SK-N-SH (cell line): ENCODE measurements around the gene CST3. TPM values are rescaled to one million over a fixed set of nuclear protein-coding genes. Genes with fewer than 3 reads are reported as not detected.

Experiments used
- CTCF ChIA-PET: fragments of 300-600, 350-600 bp; formaldehyde crosslinking; extraction: SDS; loops from one replicate; lab custom pipeline; 2021; lab: Yijun Ruan, JAX
- POLR2A ChIA-PET: fragments of 350-600 bp; sonication (Branson Sonifier 250); formaldehyde crosslinking; extraction: SDS; loops from one replicate; lab custom pipeline; 2020; ENCODE audit warnings: antibody characterized with exemption, inconsistent platforms; lab: Yijun Ruan, JAX
- DNase-seq: peaks from one replicate; pipeline ENCODE4 v3.0.0; 2012
- H2AFZ ChIP-seq: fragments of 200-600 bp; sonication (generic); 2 replicates; pipeline ENCODE4 v1.8.1; 2016; ENCODE audit warnings: antibody characterized with exemption, mild to moderate bottlenecking, low read depth
- H3F3A ChIP-seq: fragments of 200-600 bp; sonication (generic); replicated peaks from 2 replicates; pipeline ENCODE3; 2016; ENCODE audit warnings: antibody characterized with exemption, mild to moderate bottlenecking; ENCODE audit not compliant: insufficient read depth
- H3K27ac ChIP-seq, 2 experiments: fragments of 200-500 bp in 1 of 2; fragments of 200-600 bp in 1 of 2; sonication (Bioruptor generic) in 1 of 2; sonication (generic), shearing (Covaris generic) in 1 of 2; 2 replicates each; pipeline versions ENCODE4 v1.5.1 to v1.6.1; 2014 to 2016; ENCODE audit warnings: low read depth in 2 of 2, inconsistent platforms in 1 of 2, low read length in 1 of 2, mild to moderate bottlenecking in 1 of 2, mixed read lengths in 1 of 2
- H3K27me3 ChIP-seq: fragments of 200-600 bp; sonication (generic), shearing (Covaris generic); 2 replicates; pipeline ENCODE4 v1.6.1; 2016; ENCODE audit warnings: mixed run types; ENCODE audit not compliant: insufficient read depth
- H3K36me3 ChIP-seq, 2 experiments: fragments of 200-500 bp in 1 of 2; fragments of 200-600 bp in 1 of 2; sonication (Bioruptor generic) in 1 of 2; sonication (generic) in 1 of 2; replicated peaks in 1 of 2; 2 replicates each; pipeline versions ENCODE3 to v1.5.1; 2014 to 2016; ENCODE audit warnings: low read length in 1 of 2, mild to moderate bottlenecking in 1 of 2; ENCODE audit not compliant: insufficient read depth in 2 of 2, control insufficient read depth in 1 of 2
- H3K4me1 ChIP-seq, 2 experiments: fragments of 200-500 bp in 1 of 2; fragments of 200-600 bp in 1 of 2; sonication (Bioruptor generic) in 1 of 2; sonication (generic), shearing (Covaris generic) in 1 of 2; 2 replicates each; pipeline versions ENCODE4 v1.5.1 to v1.6.1; 2014 to 2016; ENCODE audit warnings: low read depth in 1 of 2, low read length in 1 of 2, mixed run types in 1 of 2; ENCODE audit not compliant: insufficient read depth in 2 of 2, control insufficient read depth in 1 of 2
- H3K4me2 ChIP-seq: fragments of 200-600 bp; sonication (generic), shearing (Covaris generic); 2 replicates; pipeline ENCODE4 v1.6.1; 2017; ENCODE audit warnings: mixed run types
- H3K4me3 ChIP-seq, 2 experiments: fragments of 200-500 bp in 1 of 2; fragments of 200-600 bp in 1 of 2; sonication (Bioruptor generic) in 1 of 2; sonication (generic), shearing (Covaris generic) in 1 of 2; 2 replicates each; pipeline versions ENCODE4 v1.5.1 to v1.8.1; 2014 to 2016; ENCODE audit warnings: low read depth in 2 of 2, inconsistent platforms in 1 of 2, low read length in 1 of 2, mild to moderate bottlenecking in 1 of 2, mixed read lengths in 1 of 2, moderate library complexity in 1 of 2
- H3K79me2 ChIP-seq: fragments of 200-600 bp; sonication (generic); 2 replicates; pipeline ENCODE4 v1.8.1; 2017; ENCODE audit warnings: mild to moderate bottlenecking; ENCODE audit not compliant: insufficient read depth
- H3K9ac ChIP-seq: fragments of 200-600 bp; sonication (generic); 2 replicates; pipeline ENCODE4 v1.6.1; 2017; ENCODE audit warnings: mixed run types
- H3K9me2 ChIP-seq: fragments of 200-600 bp; sonication (generic); 2 replicates; pipeline ENCODE4 v1.6.1; 2017; ENCODE audit warnings: mixed run types
- H3K9me3 ChIP-seq: fragments of 200-600 bp; sonication (generic); 2 replicates; pipeline ENCODE4 v1.6.1; 2017; ENCODE audit warnings: mixed run types, mild to moderate bottlenecking, moderate library complexity
- H4K20me1 ChIP-seq: fragments of 200-600 bp; sonication (generic); 2 replicates; pipeline ENCODE4 v1.6.1; 2017; ENCODE audit warnings: mild to moderate bottlenecking, mixed run types; ENCODE audit not compliant: insufficient read depth
- EP300 ChIP-seq, 2 experiments: IDR thresholded peaks; 2 replicates each; pipeline versions ENCODE4 v1.4.0 to v1.6.1; 2012; ENCODE audit warnings: borderline replicate concordance in 1 of 2, low read depth in 1 of 2, low read length in 1 of 2
- EZH2phosphoT487 ChIP-seq: fragments of 200-600 bp; sonication (generic); IDR thresholded peaks from 2 replicates; pipeline ENCODE4 v1.6.1; 2017; ENCODE audit warnings: low read depth, mixed run types, mild to moderate bottlenecking, antibody characterized with exemption, moderate library complexity, borderline replicate concordance
- FOXM1 ChIP-seq: IDR thresholded peaks from 2 replicates; pipeline ENCODE4 v1.4.0; 2012; ENCODE audit warnings: low read depth, mild to moderate bottlenecking
- GATA2 ChIP-seq: sonication (generic); formaldehyde crosslinking; IDR thresholded peaks from 2 replicates; pipeline ENCODE4 v1.5.0; 2020; ENCODE audit warnings: mild to moderate bottlenecking, missing genetic modification reagents
- MEF2A ChIP-seq: IDR thresholded peaks from 2 replicates; pipeline ENCODE4 v1.4.0; 2012; ENCODE audit warnings: low read depth, borderline replicate concordance
- MXI1 ChIP-seq: IDR thresholded peaks from 2 replicates; pipeline ENCODE4 v1.6.1; 2012; ENCODE audit warnings: mild to moderate bottlenecking, low read depth, low read length, improper control_type of control experiment
- NRF1 ChIP-seq: IDR thresholded peaks from 2 replicates; pipeline ENCODE4 v1.6.1; 2012; ENCODE audit warnings: low read depth, mild to moderate bottlenecking, low read length
- POLR2AphosphoS5 ChIP-seq: IDR thresholded peaks from 2 replicates; pipeline ENCODE4 v1.6.1; 2012; ENCODE audit warnings: low read depth, low read length
- RAD21 ChIP-seq: IDR thresholded peaks from 2 replicates; pipeline ENCODE4 v1.6.1; 2012; ENCODE audit warnings: mild to moderate bottlenecking, low read length
- RCOR1 ChIP-seq: fragments of 150-350 bp; IDR thresholded peaks from 2 replicates; pipeline ENCODE4 v1.6.1; 2017; ENCODE audit warnings: antibody characterized with exemption, low read length
- SIN3A ChIP-seq: IDR thresholded peaks from 2 replicates; pipeline ENCODE4 v1.6.1; 2012; ENCODE audit warnings: low read depth, mild to moderate bottlenecking, low read length, moderate library complexity, borderline replicate concordance
- SMC3 ChIP-seq: IDR thresholded peaks from 2 replicates; pipeline ENCODE4 v1.6.1; 2012; ENCODE audit warnings: low read depth, low read length, improper control_type of control experiment
- TAF1 ChIP-seq: IDR thresholded peaks from 2 replicates; pipeline ENCODE4 v1.6.1; 2012; ENCODE audit warnings: low read depth, mild to moderate bottlenecking, low read length, moderate library complexity, borderline replicate concordance
- WGBS: methylation state at CpG from one replicate; pipeline ENCODE4 v1.1.6; 2017; ENCODE audit warnings: low lambda C conversion rate; 5-methylcytosine and 5-hydroxymethylcytosine counted together
- polyA plus RNA-seq, 3 experiments: library from polyadenylated mRNA; depleted of rRNA; stranded (reverse); fragments of >200 nt; gene quantifications; 2 replicates each; pipeline ENCODE4 v1.2.3, GENCODE V29; 2012
- TF ChIP-seq, protein P1 (sequence below): fragments of 200-600 bp; sonication (generic); IDR thresholded peaks from 2 replicates; pipeline ENCODE4 v1.6.1; 2017; ENCODE audit warnings: antibody characterized with exemption, mild to moderate bottlenecking, moderate library complexity
- TF ChIP-seq, protein P2 (sequence below): IDR thresholded peaks from 2 replicates; pipeline ENCODE4 v1.6.1; 2012; ENCODE audit warnings: mild to moderate bottlenecking, low read depth, low read length, moderate library complexity
- TF ChIP-seq, protein P3 (sequence below): IDR thresholded peaks from 2 replicates; pipeline ENCODE4 v1.4.0; 2012; ENCODE audit warnings: low read depth, borderline replicate concordance
- TF ChIP-seq, protein P4 (sequence below): IDR thresholded peaks from 2 replicates; pipeline ENCODE4 v1.4.0; 2012; ENCODE audit warnings: low read depth, borderline replicate concordance
- TF ChIP-seq, protein P5 (sequence below): IDR thresholded peaks from 2 replicates; pipeline ENCODE4; 2012

Gene CST3
- polyA plus RNA-seq, 1 of the 3 experiments (the other 2 are of a cell fraction), result 428 TPM

DNA sequence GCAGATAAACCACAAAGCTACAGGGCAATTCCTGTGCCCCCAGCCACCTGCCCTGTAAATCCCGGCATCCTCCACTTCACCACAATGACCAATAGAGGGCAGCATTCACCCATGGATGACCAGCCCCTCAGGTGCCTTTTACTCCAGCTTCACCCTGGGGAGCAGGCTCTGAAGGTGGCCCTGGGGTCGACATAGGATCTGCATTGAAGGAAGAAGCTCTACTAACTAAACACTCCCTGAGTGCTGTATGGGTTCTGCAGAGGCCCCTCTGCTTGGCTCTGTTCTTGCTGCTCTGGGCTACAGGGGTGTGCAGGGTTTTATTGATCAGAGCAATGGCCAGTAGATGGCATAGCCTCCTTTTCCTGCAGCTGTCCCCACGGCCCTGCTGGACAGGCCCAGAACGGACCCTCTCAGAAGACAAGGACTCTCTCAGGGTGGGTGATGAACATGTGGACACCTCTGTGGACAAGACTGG is 30.8 kb upstream of the CST3 start:
- peak; percentile 38 for TF ChIP-seq SMC3
- TF ChIP-seq, protein P1, sequence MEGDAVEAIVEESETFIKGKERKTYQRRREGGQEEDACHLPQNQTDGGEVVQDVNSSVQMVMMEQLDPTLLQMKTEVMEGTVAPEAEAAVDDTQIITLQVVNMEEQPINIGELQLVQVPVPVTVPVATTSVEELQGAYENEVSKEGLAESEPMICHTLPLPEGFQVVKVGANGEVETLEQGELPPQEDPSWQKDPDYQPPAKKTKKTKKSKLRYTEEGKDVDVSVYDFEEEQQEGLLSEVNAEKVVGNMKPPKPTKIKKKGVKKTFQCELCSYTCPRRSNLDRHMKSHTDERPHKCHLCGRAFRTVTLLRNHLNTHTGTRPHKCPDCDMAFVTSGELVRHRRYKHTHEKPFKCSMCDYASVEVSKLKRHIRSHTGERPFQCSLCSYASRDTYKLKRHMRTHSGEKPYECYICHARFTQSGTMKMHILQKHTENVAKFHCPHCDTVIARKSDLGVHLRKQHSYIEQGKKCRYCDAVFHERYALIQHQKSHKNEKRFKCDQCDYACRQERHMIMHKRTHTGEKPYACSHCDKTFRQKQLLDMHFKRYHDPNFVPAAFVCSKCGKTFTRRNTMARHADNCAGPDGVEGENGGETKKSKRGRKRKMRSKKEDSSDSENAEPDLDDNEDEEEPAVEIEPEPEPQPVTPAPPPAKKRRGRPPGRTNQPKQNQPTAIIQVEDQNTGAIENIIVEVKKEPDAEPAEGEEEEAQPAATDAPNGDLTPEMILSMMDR, result peak; percentile 89
- no peak for TF ChIP-seq POLR2AphosphoS5
- TF ChIP-seq MEF2A, result no peak
- TF ChIP-seq SIN3A, result no peak
- peak; percentile 66 for TF ChIP-seq RAD21
- no peak for TF ChIP-seq RCOR1
- TF ChIP-seq TAF1, result no peak
- WGBS, result 5% methylated on average over 4 of the region's 4 CpGs
- Histone ChIP-seq H3K79me2 (no peaks in the 10 kb centered on the region), H4K20me1 (no peaks in the 10 kb centered on the region), H3K36me3 (no peaks in the 10 kb centered on the region), H3K9me2 (no peaks in the 10 kb centered on the region), H3K27me3 (peaks cover 23% of the 10 kb centered on the region; the same call in 1 of the 2 replicates), H3F3A (no peaks in the 10 kb centered on the region), H2AFZ (no peak overlapping the region), H3K4me3 (peak overlapping the region in 1 of 2 experiments; percentile 20; a peak in 1 of 4 replicates), H3K4me2 (no peak overlapping the region), H3K27ac (no peak overlapping the region), H3K4me1 (no peaks in the 10 kb centered on the region), H3K9me3 (no peaks in the 10 kb centered on the region), H3K9ac (no peak overlapping the region)
- ChIA-PET POLR2A (no interaction called here), CTCF (interaction anchor here (0.6 to 1.8 kb wide), 10 partner anchors 8 to 167 kb away, joined by 3 to 5 read pairs (median 3); no protein-coding TSS in a partner anchor)
- DNase-seq, result peak; percentile 63

DNA sequence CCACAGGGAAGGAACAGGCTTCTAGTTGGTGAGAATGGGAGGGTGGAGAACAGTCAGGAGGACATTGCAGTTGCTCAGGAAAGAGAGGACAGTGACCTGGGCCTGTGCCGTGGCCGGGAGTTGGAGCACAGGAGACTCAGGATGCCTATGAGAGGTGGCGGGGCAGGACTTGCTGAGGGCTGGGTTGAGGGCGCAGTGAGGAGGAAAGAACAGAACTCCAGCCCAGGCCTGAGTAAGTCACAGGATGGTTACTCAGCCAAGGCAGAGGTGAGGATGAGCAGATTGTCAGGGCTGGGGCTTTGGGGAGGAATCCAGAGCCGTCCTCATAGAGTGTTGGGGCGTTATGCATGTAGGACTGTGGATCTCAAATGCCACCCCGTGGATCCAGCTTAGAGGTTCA is 29.9 kb upstream of the CST3 start:
- no peaks in the 10 kb centered on the region for H3K9me2 ChIP-seq
- H3F3A ChIP-seq, result no peaks in the 10 kb centered on the region
- peaks cover 23% of the 10 kb centered on the region; the same call in 1 of the 2 replicates for H3K27me3 ChIP-seq
- H3K4me1 ChIP-seq, result no peaks in the 10 kb centered on the region
- CTCF ChIA-PET, result interaction anchor here (1.1 to 1.8 kb wide), 3 partner anchors 12 to 35 kb away, joined by 3 to 5 read pairs (median 3); no protein-coding TSS in a partner anchor
- H4K20me1 ChIP-seq, result no peaks in the 10 kb centered on the region
- H3K4me2 ChIP-seq, result no peak overlapping the region
- POLR2A ChIA-PET, result no interaction called here
- no peak overlapping the region for H3K4me3 ChIP-seq
- 18% methylated on average over 7 of the region's 7 CpGs for WGBS
- H2AFZ ChIP-seq, result no peak overlapping the region
- H3K9me3 ChIP-seq, result no peaks in the 10 kb centered on the region
- no peaks in the 10 kb centered on the region for H3K36me3 ChIP-seq
- H3K27ac ChIP-seq, result no peak overlapping the region
- DNase-seq, result no peak
- H3K9ac ChIP-seq, result no peak overlapping the region
- no peaks in the 10 kb centered on the region for H3K79me2 ChIP-seq
- TF ChIP-seq, protein P2, sequence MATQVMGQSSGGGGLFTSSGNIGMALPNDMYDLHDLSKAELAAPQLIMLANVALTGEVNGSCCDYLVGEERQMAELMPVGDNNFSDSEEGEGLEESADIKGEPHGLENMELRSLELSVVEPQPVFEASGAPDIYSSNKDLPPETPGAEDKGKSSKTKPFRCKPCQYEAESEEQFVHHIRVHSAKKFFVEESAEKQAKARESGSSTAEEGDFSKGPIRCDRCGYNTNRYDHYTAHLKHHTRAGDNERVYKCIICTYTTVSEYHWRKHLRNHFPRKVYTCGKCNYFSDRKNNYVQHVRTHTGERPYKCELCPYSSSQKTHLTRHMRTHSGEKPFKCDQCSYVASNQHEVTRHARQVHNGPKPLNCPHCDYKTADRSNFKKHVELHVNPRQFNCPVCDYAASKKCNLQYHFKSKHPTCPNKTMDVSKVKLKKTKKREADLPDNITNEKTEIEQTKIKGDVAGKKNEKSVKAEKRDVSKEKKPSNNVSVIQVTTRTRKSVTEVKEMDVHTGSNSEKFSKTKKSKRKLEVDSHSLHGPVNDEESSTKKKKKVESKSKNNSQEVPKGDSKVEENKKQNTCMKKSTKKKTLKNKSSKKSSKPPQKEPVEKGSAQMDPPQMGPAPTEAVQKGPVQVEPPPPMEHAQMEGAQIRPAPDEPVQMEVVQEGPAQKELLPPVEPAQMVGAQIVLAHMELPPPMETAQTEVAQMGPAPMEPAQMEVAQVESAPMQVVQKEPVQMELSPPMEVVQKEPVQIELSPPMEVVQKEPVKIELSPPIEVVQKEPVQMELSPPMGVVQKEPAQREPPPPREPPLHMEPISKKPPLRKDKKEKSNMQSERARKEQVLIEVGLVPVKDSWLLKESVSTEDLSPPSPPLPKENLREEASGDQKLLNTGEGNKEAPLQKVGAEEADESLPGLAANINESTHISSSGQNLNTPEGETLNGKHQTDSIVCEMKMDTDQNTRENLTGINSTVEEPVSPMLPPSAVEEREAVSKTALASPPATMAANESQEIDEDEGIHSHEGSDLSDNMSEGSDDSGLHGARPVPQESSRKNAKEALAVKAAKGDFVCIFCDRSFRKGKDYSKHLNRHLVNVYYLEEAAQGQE, result no peak
- TF ChIP-seq, protein P3, sequence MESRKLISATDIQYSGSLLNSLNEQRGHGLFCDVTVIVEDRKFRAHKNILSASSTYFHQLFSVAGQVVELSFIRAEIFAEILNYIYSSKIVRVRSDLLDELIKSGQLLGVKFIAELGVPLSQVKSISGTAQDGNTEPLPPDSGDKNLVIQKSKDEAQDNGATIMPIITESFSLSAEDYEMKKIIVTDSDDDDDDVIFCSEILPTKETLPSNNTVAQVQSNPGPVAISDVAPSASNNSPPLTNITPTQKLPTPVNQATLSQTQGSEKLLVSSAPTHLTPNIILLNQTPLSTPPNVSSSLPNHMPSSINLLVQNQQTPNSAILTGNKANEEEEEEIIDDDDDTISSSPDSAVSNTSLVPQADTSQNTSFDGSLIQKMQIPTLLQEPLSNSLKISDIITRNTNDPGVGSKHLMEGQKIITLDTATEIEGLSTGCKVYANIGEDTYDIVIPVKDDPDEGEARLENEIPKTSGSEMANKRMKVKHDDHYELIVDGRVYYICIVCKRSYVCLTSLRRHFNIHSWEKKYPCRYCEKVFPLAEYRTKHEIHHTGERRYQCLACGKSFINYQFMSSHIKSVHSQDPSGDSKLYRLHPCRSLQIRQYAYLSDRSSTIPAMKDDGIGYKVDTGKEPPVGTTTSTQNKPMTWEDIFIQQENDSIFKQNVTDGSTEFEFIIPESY, result no peak
- TF ChIP-seq EP300 (IDR thresholded peaks at IDR 0.05; ENCODE audit: borderline replicate concordance in 1 of 2, low read depth in 1 of 2, low read length in 1 of 2), result no peak
- no peak for TF ChIP-seq FOXM1
- TF ChIP-seq SIN3A, result no peak
- TF ChIP-seq, protein P4, sequence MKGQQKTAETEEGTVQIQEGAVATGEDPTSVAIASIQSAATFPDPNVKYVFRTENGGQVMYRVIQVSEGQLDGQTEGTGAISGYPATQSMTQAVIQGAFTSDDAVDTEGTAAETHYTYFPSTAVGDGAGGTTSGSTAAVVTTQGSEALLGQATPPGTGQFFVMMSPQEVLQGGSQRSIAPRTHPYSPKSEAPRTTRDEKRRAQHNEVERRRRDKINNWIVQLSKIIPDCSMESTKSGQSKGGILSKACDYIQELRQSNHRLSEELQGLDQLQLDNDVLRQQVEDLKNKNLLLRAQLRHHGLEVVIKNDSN, result no peak
- no peak for TF ChIP-seq MXI1
- TF ChIP-seq NRF1, result no peak
- TF ChIP-seq, protein P5, sequence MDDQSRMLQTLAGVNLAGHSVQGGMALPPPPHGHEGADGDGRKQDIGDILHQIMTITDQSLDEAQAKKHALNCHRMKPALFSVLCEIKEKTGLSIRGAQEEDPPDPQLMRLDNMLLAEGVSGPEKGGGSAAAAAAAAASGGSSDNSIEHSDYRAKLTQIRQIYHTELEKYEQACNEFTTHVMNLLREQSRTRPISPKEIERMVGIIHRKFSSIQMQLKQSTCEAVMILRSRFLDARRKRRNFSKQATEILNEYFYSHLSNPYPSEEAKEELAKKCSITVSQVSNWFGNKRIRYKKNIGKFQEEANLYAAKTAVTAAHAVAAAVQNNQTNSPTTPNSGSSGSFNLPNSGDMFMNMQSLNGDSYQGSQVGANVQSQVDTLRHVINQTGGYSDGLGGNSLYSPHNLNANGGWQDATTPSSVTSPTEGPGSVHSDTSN, result no peak
- no peak for TF ChIP-seq GATA2 (CRISPR knock-in tag)
- no peak for TF ChIP-seq EZH2phosphoT487
